ACC112 (cell line): ENCODE measurements around the gene IFITM2.
"Not testable (repeated sequence)": the region's sequence is repeated elsewhere in the genome, so short reads cannot be mapped to it uniquely, and the experiment has no call there.

Experiments used
- H2AFZ ChIP-seq: fragments of 200-600 bp; sonication (generic); one replicate; pipeline ENCODE4 v1.6.0; 2017; ENCODE audit warnings: antibody characterized with exemption, low read length; ENCODE audit not compliant: unreplicated experiment
- H3K27ac ChIP-seq: fragments of 200-600 bp; sonication (generic); 2 replicates; pipeline ENCODE4 v1.5.1; 2014; ENCODE audit warnings: low read depth, mild to moderate bottlenecking, antibody characterized with exemption, low read length, moderate library complexity
- H3K27me3 ChIP-seq: fragments of 200-600 bp; sonication (generic); 2 replicates; pipeline ENCODE4 v1.6.1; 2014; ENCODE audit warnings: mild to moderate bottlenecking, antibody characterized with exemption, low read length, moderate library complexity, mixed read lengths; ENCODE audit not compliant: insufficient read depth
- H3K36me3 ChIP-seq: fragments of 200-600 bp; sonication (generic); 2 replicates; pipeline ENCODE4 v1.6.1; 2016; ENCODE audit warnings: mild to moderate bottlenecking, antibody characterized with exemption, low read length, moderate library complexity, mixed read lengths; ENCODE audit not compliant: insufficient read depth
- H3K4me1 ChIP-seq: fragments of 200-600 bp; sonication (generic); one replicate; pipeline ENCODE4 v1.6.1; 2016; ENCODE audit warnings: low read length, mixed read lengths; ENCODE audit not compliant: insufficient read depth, unreplicated experiment, control insufficient read depth
- H3K4me3 ChIP-seq: fragments of 200-600 bp; sonication (generic); 2 replicates; pipeline ENCODE4 v1.5.1; 2014; ENCODE audit warnings: mild to moderate bottlenecking, low read depth, low read length
- H3K79me2 ChIP-seq: fragments of 200-600 bp; sonication (generic); one replicate; pipeline ENCODE4 v1.6.0; 2016; ENCODE audit warnings: low read length; ENCODE audit not compliant: control insufficient read depth, unreplicated experiment, insufficient read depth

Gene IFITM2

DNA sequence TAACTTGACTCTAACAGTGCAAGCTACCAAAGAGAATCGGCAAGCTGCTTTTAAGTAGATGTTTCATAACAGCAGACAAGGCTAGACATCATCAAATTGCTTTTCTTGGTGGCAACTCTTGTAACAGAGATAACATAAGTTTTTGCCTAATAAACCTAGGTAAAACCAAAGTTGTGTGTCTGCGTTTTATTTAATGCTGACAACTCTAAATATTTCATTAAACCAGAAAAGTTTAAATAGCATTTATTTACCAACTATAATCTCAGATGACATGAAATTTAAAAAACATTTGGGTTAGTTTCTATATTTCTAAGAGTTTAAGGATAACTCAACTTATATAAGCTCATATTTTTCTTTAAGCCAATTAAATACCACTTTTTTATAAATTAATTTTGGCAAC, 32.3 kb downstream of the IFITM2 start:
- no peaks in the 10 kb centered on the region for H3K79me2 ChIP-seq
- no peak overlapping the region for H2AFZ ChIP-seq
- H3K27me3 ChIP-seq: peaks cover 6% of the 10 kb centered on the region; the same call in 1 of the 2 replicates
- no peak overlapping the region for H3K4me3 ChIP-seq
- peaks cover 8% of the 10 kb centered on the region for H3K4me1 ChIP-seq
- H3K36me3 ChIP-seq: no peaks in the 10 kb centered on the region
- H3K27ac ChIP-seq: no peak overlapping the region

DNA sequence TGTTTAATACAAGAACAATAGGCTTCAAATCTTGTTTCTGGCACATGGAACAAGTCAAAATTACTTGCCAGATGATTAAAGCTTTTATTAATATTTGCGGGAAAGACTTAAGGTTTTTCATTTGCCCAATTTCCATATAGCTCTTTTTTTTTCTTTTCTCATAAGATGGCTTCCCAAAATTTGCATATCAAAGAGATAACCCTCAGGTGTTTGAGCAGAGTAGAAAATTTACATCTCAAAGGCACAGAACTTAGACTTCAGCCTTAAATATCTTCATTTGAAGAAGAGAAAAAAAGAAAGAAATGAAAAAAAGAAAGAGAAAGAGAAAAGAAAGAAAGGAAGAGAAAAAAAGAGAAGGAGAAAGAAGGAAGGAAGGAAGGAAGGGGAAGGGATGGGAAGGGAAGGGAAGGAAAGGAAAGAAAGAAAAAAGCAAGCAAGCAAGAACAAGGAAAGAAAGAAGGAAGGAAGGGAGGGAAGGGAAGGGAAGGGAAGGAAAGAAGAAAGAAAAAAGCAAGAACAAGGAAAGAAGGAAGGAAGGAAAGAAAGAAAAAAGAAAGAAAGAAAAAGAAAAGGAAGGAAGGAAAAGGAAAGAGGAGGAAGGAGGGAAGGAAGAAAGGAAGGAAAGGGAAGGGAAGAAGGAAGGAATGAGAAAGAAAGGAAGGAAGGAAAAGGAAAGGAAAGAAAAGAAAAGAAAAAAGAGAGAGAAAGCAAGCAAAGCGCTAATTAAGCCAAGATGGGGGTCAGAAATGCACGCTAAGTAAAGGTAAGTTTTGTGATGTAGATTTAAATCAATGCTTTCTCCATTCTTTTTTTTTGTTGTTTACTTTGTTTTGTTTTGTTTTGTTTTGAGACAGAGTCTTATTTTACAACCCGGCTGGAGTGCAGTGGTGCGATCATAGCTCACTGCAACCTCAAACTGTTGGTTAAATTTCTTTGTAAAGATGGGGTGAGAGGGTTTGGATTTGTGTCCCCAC, 33.2 kb downstream of the IFITM2 start:
- Histone ChIP-seq H3K4me1 (peaks cover 3% of the 10 kb centered on the region), H3K4me3 (no peak overlapping the region), H2AFZ (no peak overlapping the region), H3K27me3 (peaks cover 6% of the 10 kb centered on the region; the same call in 1 of the 2 replicates), H3K79me2 (no peaks in the 10 kb centered on the region), H3K36me3 (no peaks in the 10 kb centered on the region), H3K27ac (no peak overlapping the region)

- no peak overlapping the region for H3K4me3 ChIP-seq
- no peaks in the 10 kb centered on the region for H3K79me2 ChIP-seq
- peaks cover 6% of the 10 kb centered on the region; the same call in 1 of the 2 replicates for H3K27me3 ChIP-seq
- H3K36me3 ChIP-seq: no peaks in the 10 kb centered on the region
- H3K4me1 ChIP-seq: no peaks in the 10 kb centered on the region
- H2AFZ ChIP-seq: peak overlapping the region; percentile 3
- no peak overlapping the region for H3K27ac ChIP-seq
These were observed 34.7 kb downstream of the IFITM2 start for GRCh38 chr11:342328-342727.

GRCh38 chr11:344836-345578, 37.4 kb downstream of the IFITM2 start:
- H3K79me2 ChIP-seq: no peaks in the 10 kb centered on the region
- H3K4me1 ChIP-seq: no peaks in the 10 kb centered on the region
- no peaks in the 10 kb centered on the region for H3K36me3 ChIP-seq
- H3K27me3 ChIP-seq: peaks cover 6% of the 10 kb centered on the region; the same call in 1 of the 2 replicates
- H3K4me3 ChIP-seq: no peak overlapping the region
- no peak overlapping the region for H2AFZ ChIP-seq
- no peak overlapping the region for H3K27ac ChIP-seq

DNA sequence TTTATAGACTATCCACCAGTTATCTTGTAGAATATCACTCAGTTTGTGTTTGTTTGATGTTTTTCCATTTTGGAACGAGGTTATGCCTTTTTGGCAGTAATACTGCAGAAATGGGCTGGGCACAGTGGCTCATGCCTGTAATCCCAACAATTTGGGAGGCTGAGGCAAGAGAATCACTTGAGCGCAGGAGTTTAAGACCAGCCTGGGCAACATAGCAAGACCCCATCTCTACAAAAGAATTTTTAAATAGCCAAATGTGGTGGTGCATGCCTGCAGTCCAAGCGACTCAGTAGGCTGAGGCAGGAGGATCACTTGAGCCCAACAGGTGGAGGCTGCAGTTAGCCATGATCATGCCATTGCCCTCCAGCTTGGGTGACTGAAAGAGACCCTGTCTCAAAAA, 38.9 kb downstream of the IFITM2 start:
- no peaks in the 10 kb centered on the region for H3K4me1 ChIP-seq
- no peaks in the 10 kb centered on the region for H3K27me3 ChIP-seq
- H3K36me3 ChIP-seq: no peaks in the 10 kb centered on the region
- no peak overlapping the region for H2AFZ ChIP-seq
- H3K27ac ChIP-seq: no peak overlapping the region
- H3K79me2 ChIP-seq: no peaks in the 10 kb centered on the region
- no peak overlapping the region for H3K4me3 ChIP-seq

- H2AFZ ChIP-seq, H3K79me2 ChIP-seq, H3K27me3 ChIP-seq, H3K4me3 ChIP-seq, H3K27ac ChIP-seq, H3K36me3 ChIP-seq: not testable (repeated sequence)
- peaks cover 13% of the 10 kb centered on the region for H3K4me1 ChIP-seq
These were observed 41.8 kb downstream of the IFITM2 start for GRCh38 chr11:349270-349954.

DNA sequence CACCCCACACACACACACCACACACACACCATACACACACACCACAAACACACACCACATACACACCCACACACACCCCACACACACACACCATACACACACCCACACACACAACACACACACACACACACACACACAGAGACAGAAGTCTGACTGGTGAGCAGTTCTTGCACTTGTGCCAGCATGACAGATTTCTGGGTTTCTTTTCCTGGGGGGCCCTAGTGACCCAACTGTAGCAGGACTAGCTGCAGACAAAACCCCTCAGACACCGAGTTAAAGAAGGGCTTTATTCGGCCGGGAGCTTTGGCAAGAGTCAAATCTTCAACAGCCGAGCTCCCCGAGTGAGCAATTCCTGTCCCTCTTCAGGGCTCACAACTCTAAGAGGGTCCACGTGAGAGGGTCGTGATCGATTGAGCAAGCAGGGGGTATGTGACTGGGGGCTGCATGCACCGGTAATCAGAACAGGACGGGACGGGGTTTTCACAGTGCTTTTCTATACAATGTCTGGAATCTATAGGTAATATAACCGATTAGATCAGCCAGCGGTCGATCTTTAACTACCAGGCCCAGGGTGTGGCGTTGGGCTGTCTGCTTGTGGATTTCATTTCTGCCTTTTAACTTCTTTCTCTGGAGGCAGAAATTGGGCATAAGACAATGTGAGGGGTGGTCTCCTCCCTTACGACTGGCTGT, 42.6 kb downstream of the IFITM2 start:
- not testable (repeated sequence) for H3K27me3 ChIP-seq, H3K4me3 ChIP-seq, H3K79me2 ChIP-seq, H3K27ac ChIP-seq, H2AFZ ChIP-seq, H3K36me3 ChIP-seq
- peaks cover 18% of the 10 kb centered on the region for H3K4me1 ChIP-seq

GRCh38 chr11:350723-351255, 43.2 kb downstream of the IFITM2 start:
- H3K36me3 ChIP-seq: no peaks in the 10 kb centered on the region
- no peaks in the 10 kb centered on the region for H3K79me2 ChIP-seq
- no peak overlapping the region for H3K27ac ChIP-seq
- H3K27me3 ChIP-seq: no peaks in the 10 kb centered on the region
- H3K4me1 ChIP-seq: peaks cover 25% of the 10 kb centered on the region
- no peak overlapping the region for H2AFZ ChIP-seq
- H3K4me3 ChIP-seq: no peak overlapping the region

GRCh38 chr11:351411-351810, 43.8 kb downstream of the IFITM2 start:
- Histone ChIP-seq H3K4me3 (no peak overlapping the region), H3K79me2 (no peaks in the 10 kb centered on the region), H2AFZ (no peak overlapping the region), H3K27ac (no peak overlapping the region), H3K27me3 (no peaks in the 10 kb centered on the region), H3K36me3 (peaks cover 1% of the 10 kb centered on the region; the same call in 1 of the 2 replicates), H3K4me1 (peaks cover 25% of the 10 kb centered on the region)
